ENCODE measurements around the gene BMPER. TPM values are rescaled to one million over a fixed set of nuclear protein-coding genes. Genes with fewer than 3 reads are reported as not detected.

The BMPER gene
- total RNA-seq, 1 donor from 2014 or later: 0.56 TPM

- peaks cover 12% of the 10 kb centered on the region for H3K4me1 Mint-ChIP-seq (ENCODE audit: unreplicated experiment)
- DNase-seq (ENCODE audit: extremely low spot score, unreplicated experiment): no peak
- no peaks in the 10 kb centered on the region for H3K36me3 Mint-ChIP-seq (ENCODE audit: unreplicated experiment)
- TF ChIP-seq CTCF (IDR thresholded peaks at IDR 0.05): no peak
- no peak overlapping the region for H3K27ac Mint-ChIP-seq (ENCODE audit: unreplicated experiment)
- no peak overlapping the region for H3K4me3 Mint-ChIP-seq (ENCODE audit: unreplicated experiment)
- no peaks in the 10 kb centered on the region for H3K9me3 Mint-ChIP-seq (ENCODE audit: unreplicated experiment)
- no peaks in the 10 kb centered on the region for H3K27me3 Mint-ChIP-seq (ENCODE audit: unreplicated experiment)
These were observed 136.4 kb downstream of the BMPER start for GRCh38 chr7:34041707-34042106.

- no peaks in the 10 kb centered on the region for H3K9me3 Mint-ChIP-seq (ENCODE audit: unreplicated experiment)
- no peak overlapping the region for H3K4me3 Mint-ChIP-seq (ENCODE audit: unreplicated experiment)
- DNase-seq (ENCODE audit: extremely low spot score, unreplicated experiment): no peak
- no peak overlapping the region for H3K27ac Mint-ChIP-seq (ENCODE audit: unreplicated experiment)
- H3K4me1 Mint-ChIP-seq (ENCODE audit: unreplicated experiment): peaks cover 12% of the 10 kb centered on the region
- H3K36me3 Mint-ChIP-seq (ENCODE audit: unreplicated experiment): no peaks in the 10 kb centered on the region
- TF ChIP-seq CTCF (IDR thresholded peaks at IDR 0.05): no peak
- H3K27me3 Mint-ChIP-seq (ENCODE audit: unreplicated experiment): no peaks in the 10 kb centered on the region
These were observed 137.1 kb downstream of the BMPER start for GRCh38 chr7:34042406-34042805.

GRCh38 chr7:34043461-34044305, 138.3 kb downstream of the BMPER start:
- TF ChIP-seq CTCF (IDR thresholded peaks at IDR 0.05): no peak
- peaks cover 12% of the 10 kb centered on the region for H3K4me1 Mint-ChIP-seq (ENCODE audit: unreplicated experiment)
- no peaks in the 10 kb centered on the region for H3K9me3 Mint-ChIP-seq (ENCODE audit: unreplicated experiment)
- no peak overlapping the region for H3K4me3 Mint-ChIP-seq (ENCODE audit: unreplicated experiment)
- H3K27me3 Mint-ChIP-seq (ENCODE audit: unreplicated experiment): no peaks in the 10 kb centered on the region
- no peak for DNase-seq (ENCODE audit: extremely low spot score, unreplicated experiment)
- H3K27ac Mint-ChIP-seq (ENCODE audit: unreplicated experiment): no peak overlapping the region
- H3K36me3 Mint-ChIP-seq (ENCODE audit: unreplicated experiment): no peaks in the 10 kb centered on the region

- no peak overlapping the region for H3K4me3 Mint-ChIP-seq (ENCODE audit: unreplicated experiment)
- TF ChIP-seq CTCF (IDR thresholded peaks at IDR 0.05): no peak
- no peak overlapping the region for H3K27ac Mint-ChIP-seq (ENCODE audit: unreplicated experiment)
- no peaks in the 10 kb centered on the region for H3K27me3 Mint-ChIP-seq (ENCODE audit: unreplicated experiment)
- peaks cover 12% of the 10 kb centered on the region for H3K4me1 Mint-ChIP-seq (ENCODE audit: unreplicated experiment)
- H3K36me3 Mint-ChIP-seq (ENCODE audit: unreplicated experiment): no peaks in the 10 kb centered on the region
- no peak for DNase-seq (ENCODE audit: extremely low spot score, unreplicated experiment)
- no peaks in the 10 kb centered on the region for H3K9me3 Mint-ChIP-seq (ENCODE audit: unreplicated experiment)
These were observed 138.9 kb downstream of the BMPER start for GRCh38 chr7:34044306-34044643.

- Mint-ChIP-seq H3K4me3 (ENCODE audit: unreplicated experiment) (no peak overlapping the region), H3K4me1 (ENCODE audit: unreplicated experiment) (peaks cover 12% of the 10 kb centered on the region), H3K9me3 (ENCODE audit: unreplicated experiment) (no peaks in the 10 kb centered on the region), H3K27me3 (ENCODE audit: unreplicated experiment) (no peaks in the 10 kb centered on the region), H3K27ac (ENCODE audit: unreplicated experiment) (no peak overlapping the region), H3K36me3 (ENCODE audit: unreplicated experiment) (no peaks in the 10 kb centered on the region)
- no peak for DNase-seq (ENCODE audit: extremely low spot score, unreplicated experiment)
- TF ChIP-seq CTCF (IDR thresholded peaks at IDR 0.05): no peak
These were observed 139.5 kb downstream of the BMPER start for GRCh38 chr7:34044734-34045353.
